HEK293T (cell line): ENCODE measurements around the gene SLC4A2.

Experiments used
- CTCF ChIA-PET: fragments of 350-600 bp; formaldehyde crosslinking; extraction: SDS; loops from one replicate; lab custom pipeline; 2021; ENCODE audit warnings: antibody characterized with exemption, inconsistent platforms; lab: Yijun Ruan, JAX
- POLR2A ChIA-PET: fragments of 350-600 bp; formaldehyde crosslinking; extraction: SDS; loops from one replicate; lab custom pipeline; 2020; ENCODE audit warnings: antibody characterized with exemption, inconsistent platforms; lab: Yijun Ruan, JAX
- DNase-seq: peaks from one replicate; pipeline ENCODE4 v3.0.0; 2012; ENCODE audit warnings: mixed read lengths; ENCODE audit errors: extremely low spot score
- ARNT ChIP-seq: fragments of 450-650 bp; IDR thresholded peaks from 2 replicates; pipeline ENCODE4 v1.6.1; 2017; ENCODE audit warnings: mild to moderate bottlenecking
- BHLHE40 ChIP-seq: fragments of 450-650 bp; IDR thresholded peaks from 2 replicates; pipeline ENCODE4 v1.6.1; 2016; ENCODE audit warnings: mild to moderate bottlenecking, moderate library complexity, borderline replicate concordance
- CTBP1 ChIP-seq: fragments of 450-650 bp; IDR thresholded peaks from 2 replicates; pipeline ENCODE4 v1.6.1; 2016; ENCODE audit warnings: borderline replicate concordance
- ELF4 ChIP-seq: fragments of 450-650 bp; IDR thresholded peaks from 2 replicates; pipeline ENCODE4 v1.6.1; 2017; ENCODE audit warnings: antibody characterized with exemption
- FOXA1 ChIP-seq: fragments of 450-650 bp; IDR thresholded peaks from 2 replicates; pipeline ENCODE4 v1.6.1; 2016; ENCODE audit warnings: mild to moderate bottlenecking
- FOXK2 ChIP-seq: fragments of 450-650 bp; IDR thresholded peaks from 2 replicates; pipeline ENCODE4 v1.6.1; 2016; ENCODE audit warnings: mild to moderate bottlenecking
- FOXM1 ChIP-seq: fragments of 450-650 bp; IDR thresholded peaks from 2 replicates; pipeline ENCODE4 v1.6.1; 2017; ENCODE audit warnings: mild to moderate bottlenecking, borderline replicate concordance
- HDGF ChIP-seq: fragments of 450-650 bp; IDR thresholded peaks from 2 replicates; pipeline ENCODE4 v1.6.1; 2017; ENCODE audit warnings: antibody characterized with exemption, borderline replicate concordance
- L3MBTL2 ChIP-seq: fragments of 450-650 bp; conservative IDR thresholded peaks from 2 replicates; pipeline ENCODE4 v1.6.1; 2016; ENCODE audit warnings: mild to moderate bottlenecking
- LEF1 ChIP-seq: fragments of 450-650 bp; IDR thresholded peaks from 2 replicates; pipeline ENCODE4 v1.6.1; 2017; ENCODE audit warnings: mild to moderate bottlenecking, borderline replicate concordance
- NFRKB ChIP-seq: fragments of 450-650 bp; IDR thresholded peaks from 2 replicates; pipeline ENCODE4 v1.6.1; 2016; ENCODE audit warnings: mild to moderate bottlenecking, moderate library complexity
- SP1 ChIP-seq: fragments of 450-650 bp; IDR thresholded peaks from 2 replicates; pipeline ENCODE4 v1.6.1; 2017
- SUZ12 ChIP-seq: fragments of 450-650 bp; IDR thresholded peaks from 2 replicates; pipeline ENCODE4 v1.6.1; 2016; ENCODE audit warnings: mild to moderate bottlenecking
- TARDBP ChIP-seq: fragments of 450-650 bp; IDR thresholded peaks from 2 replicates; pipeline ENCODE4 v1.6.1; 2016
- ZNF384 ChIP-seq: fragments of 450-650 bp; IDR thresholded peaks from 2 replicates; pipeline ENCODE4 v1.6.1; 2016
- TF ChIP-seq, protein P1 (sequence below): fragments of 450-650 bp; IDR thresholded peaks from 2 replicates; pipeline ENCODE4 v1.6.1; 2016

SLC4A2 gene

DNA sequence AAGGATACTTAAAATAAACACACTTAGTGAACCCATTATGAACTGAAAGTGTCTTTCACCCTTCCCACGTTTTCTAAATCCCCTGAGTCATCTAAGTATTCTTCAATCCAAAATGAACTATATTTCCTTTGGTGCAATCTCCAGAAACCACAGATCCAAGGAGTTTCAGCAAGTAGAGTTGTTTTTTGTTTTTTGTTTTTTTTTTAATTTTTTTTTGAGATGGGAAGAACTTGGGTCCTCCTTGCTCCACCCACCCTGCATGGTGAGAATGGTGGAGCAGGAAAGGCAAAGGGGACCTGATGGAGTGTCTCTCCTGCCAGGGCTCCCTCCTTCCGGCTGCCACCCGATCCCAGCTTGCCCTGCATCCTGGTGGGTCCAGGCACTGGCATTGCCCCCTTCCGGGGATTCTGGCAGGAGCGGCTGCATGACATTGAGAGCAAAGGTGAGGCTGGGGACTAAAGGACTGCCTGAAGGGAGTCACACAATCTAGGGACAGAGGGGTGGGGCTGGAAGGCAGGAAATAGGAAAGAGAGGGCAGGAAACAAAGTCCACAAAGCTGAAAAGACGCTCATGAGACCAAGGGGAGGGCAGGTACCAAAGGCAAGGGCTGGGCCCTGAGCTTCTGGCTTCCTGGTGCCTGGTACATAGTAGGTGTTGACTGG is 47.2 kb upstream of the SLC4A2 start:
- DNase-seq = no peak

DNA sequence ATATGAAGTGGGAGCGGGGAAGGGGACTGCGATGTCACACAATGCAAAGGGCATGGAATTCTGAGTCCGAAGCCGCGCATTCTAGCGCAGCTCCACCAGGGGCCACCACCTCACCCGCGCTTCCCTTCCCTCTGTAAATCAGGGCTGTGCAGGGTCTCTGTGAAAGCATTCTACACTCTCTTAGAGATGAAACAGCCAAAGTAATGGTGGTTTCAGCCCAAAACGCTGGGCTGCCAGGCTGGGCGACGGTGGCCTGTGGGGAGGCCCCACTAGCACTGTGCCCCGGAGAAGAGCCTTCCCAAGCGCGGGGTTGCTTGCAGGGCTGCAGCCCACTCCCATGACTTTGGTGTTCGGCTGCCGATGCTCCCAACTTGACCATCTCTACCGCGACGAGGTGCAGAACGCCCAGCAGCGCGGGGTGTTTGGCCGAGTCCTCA is 46.5 kb upstream of the SLC4A2 start:
- no peak for TF ChIP-seq FOXM1
- TF ChIP-seq LEF1 = no peak
- POLR2A ChIA-PET = interaction anchor here (1.9 kb wide), 1 partner anchor 15 kb away, joined by 9 read pairs; the partner anchor contains the start of gene ABCB8
- DNase-seq = peak; percentile 85
- CTCF ChIA-PET = interaction anchor here (0.7 to 1.3 kb wide), 4 partner anchors 9 to 115 kb away, joined by 3 to 9 read pairs (median 4); no protein-coding TSS in a partner anchor

More for the DNA sequence above, 47.2 kb upstream of the SLC4A2 start:
- POLR2A ChIA-PET = interaction anchor here (1.9 kb wide), 1 partner anchor 16 kb away, joined by 9 read pairs; the partner anchor contains the start of gene ABCB8
- CTCF ChIA-PET = interaction anchor here (0.7 to 1.3 kb wide), 5 partner anchors 8 to 114 kb away, joined by 3 to 9 read pairs (median 4); no protein-coding TSS in a partner anchor
- no peak for TF ChIP-seq HDGF
- TF ChIP-seq NFRKB = no peak
- TF ChIP-seq LEF1 = no peak
- TF ChIP-seq FOXA1 = no peak
- no peak for TF ChIP-seq SUZ12
- no peak for TF ChIP-seq ZNF384
- no peak for TF ChIP-seq SP1
- TF ChIP-seq ELF4 = no peak
- no peak for TF ChIP-seq ARNT
- TF ChIP-seq TARDBP = no peak
- no peak for TF ChIP-seq BHLHE40

DNA sequence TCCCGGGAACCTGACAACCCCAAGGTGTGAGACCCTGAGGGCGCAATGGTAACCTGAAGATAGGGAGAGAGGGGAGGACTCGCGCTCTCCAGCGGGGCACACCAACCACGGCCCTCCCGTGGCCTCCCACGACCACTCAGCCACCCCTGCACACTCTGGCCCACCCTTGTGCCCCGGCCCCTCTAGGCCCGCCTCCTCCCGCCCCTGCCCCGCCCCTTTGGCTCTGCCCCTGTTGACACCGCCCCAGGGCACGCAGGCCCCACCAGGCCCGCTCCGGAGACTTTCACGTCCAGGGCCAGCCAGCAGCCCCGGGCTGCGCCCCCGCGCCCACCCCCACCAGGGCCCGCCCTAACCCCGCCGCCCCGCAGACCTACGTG is 46.0 kb upstream of the SLC4A2 start:
- ChIA-PET POLR2A (interaction anchor here (1.9 kb wide), 1 partner anchor 15 kb away, joined by 9 read pairs; the partner anchor contains the start of gene ABCB8), CTCF (interaction anchor here (1.2 to 1.3 kb wide), 2 partner anchors 51 to 97 kb away, joined by 3 to 9 read pairs; no protein-coding TSS in a partner anchor)
- TF ChIP-seq SUZ12 (no peak), ARNT (no peak), BHLHE40 (no peak), NFRKB (no peak), LEF1 (no peak), TARDBP (no peak), FOXM1 (no peak), HDGF (no peak), CTBP1 (no peak), SP1 (no peak), ZNF384 (no peak), FOXA1 (no peak), L3MBTL2 (no peak), ELF4 (no peak), FOXK2 (no peak)
- TF ChIP-seq, protein P1, sequence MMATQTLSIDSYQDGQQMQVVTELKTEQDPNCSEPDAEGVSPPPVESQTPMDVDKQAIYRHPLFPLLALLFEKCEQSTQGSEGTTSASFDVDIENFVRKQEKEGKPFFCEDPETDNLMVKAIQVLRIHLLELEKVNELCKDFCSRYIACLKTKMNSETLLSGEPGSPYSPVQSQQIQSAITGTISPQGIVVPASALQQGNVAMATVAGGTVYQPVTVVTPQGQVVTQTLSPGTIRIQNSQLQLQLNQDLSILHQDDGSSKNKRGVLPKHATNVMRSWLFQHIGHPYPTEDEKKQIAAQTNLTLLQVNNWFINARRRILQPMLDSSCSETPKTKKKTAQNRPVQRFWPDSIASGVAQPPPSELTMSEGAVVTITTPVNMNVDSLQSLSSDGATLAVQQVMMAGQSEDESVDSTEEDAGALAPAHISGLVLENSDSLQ = no peak
- no peak for DNase-seq

DNA sequence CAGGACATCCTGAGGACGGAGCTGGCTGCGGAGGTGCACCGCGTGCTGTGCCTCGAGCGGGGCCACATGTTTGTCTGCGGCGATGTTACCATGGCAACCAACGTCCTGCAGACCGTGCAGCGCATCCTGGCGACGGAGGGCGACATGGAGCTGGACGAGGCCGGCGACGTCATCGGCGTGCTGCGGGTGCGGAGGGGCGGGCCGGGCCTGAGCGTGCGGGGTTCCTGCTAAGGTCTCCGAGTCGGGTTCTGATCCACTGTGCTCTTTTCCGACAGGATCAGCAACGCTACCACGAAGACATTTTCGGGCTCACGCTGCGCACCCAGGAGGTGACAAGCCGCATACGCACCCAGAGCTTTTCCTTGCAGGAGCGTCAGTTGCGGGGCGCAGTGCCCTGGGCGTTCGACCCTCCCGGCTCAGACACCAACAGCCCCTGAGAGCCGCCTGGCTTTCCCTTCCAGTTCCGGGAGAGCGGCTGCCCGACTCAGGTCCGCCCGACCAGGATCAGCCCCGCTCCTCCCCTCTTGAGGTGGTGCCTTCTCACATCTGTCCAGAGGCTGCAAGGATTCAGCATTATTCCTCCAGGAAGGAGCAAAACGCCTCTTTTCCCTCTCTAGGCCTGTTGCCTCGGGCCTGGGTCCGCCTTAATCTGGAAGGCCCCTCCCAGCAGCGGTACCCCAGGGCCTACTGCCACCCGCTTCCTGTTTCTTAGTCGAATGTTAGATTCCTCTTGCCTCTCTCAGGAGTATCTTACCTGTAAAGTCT is 45.5 kb upstream of the SLC4A2 start:
- DNase-seq = no peak
- no peak for TF ChIP-seq SP1
- TF ChIP-seq FOXA1 = no peak
- no peak for TF ChIP-seq HDGF
- TF ChIP-seq NFRKB = no peak
- no peak for TF ChIP-seq TARDBP
- TF ChIP-seq ZNF384 = no peak
- TF ChIP-seq CTBP1 = no peak
- no peak for TF ChIP-seq FOXM1
- TF ChIP-seq SUZ12 = no peak
- TF ChIP-seq, protein P1 = no peak
- TF ChIP-seq BHLHE40 = no peak
- TF ChIP-seq FOXK2 = no peak
- no peak for TF ChIP-seq ARNT
- ChIA-PET CTCF (interaction anchor here (1.2 kb wide), 1 partner anchor 51 kb away, joined by 3 read pairs; no protein-coding TSS in a partner anchor), POLR2A (interaction anchor here (1.9 kb wide), 1 partner anchor 14 kb away, joined by 9 read pairs; the partner anchor contains the start of gene ABCB8)

DNA sequence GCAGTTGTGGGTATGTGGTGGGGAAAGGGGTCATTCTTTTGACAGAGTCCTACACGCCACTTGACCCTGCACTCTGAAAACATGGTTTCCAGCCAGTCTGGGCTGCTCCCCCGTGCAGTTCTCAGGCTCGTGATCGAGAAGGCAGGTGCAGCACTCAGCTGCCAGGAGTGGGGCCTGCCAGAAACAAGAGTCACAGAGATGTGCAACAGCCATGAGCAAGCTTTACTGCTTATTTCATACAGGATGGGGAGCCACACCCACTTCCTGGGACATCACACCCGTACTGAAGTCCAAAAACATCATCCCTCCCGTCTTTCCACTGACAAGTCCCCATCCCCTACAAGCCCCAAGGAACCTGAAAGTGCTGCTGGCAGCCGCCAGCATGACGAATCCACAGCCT is 44.4 kb upstream of the SLC4A2 start:
- DNase-seq = no peak
- no peak for TF ChIP-seq ARNT
- TF ChIP-seq FOXM1 = no peak
- no peak for TF ChIP-seq SP1
- CTCF ChIA-PET = interaction anchor here (0.6 kb wide), 1 partner anchor 52 kb away, joined by 3 read pairs; no protein-coding TSS in a partner anchor
- POLR2A ChIA-PET = no interaction called here

DNA sequence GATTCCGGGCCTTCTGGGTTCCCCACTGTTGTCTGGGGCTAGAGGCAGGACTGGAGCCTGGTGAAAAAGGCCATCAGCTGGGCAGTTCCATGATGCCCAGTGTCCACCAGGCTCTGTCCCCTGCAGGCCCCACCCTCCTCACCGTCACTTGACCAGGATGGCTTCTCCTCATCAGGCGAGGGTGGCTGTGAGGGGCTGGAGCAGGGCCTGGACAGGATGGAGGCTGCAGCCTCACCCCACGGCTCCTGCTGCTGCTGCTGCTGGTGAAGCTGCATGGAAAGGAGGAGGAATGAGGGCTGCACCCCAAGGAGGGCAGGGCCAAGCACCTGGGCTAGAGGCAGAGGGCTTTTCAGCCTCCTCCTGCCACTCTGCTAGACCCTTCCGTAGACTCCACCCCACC is 43.4 kb upstream of the SLC4A2 start:
- no peak for TF ChIP-seq HDGF
- CTCF ChIA-PET = interaction anchor here (0.5 to 3.9 kb wide), 3 partner anchors 8 to 95 kb away, joined by 3 to 40 read pairs (median 40); partner anchors contain the start of gene ABCB8
- POLR2A ChIA-PET = interaction anchor here (1.0 kb wide), 1 partner anchor 43 kb away, joined by 3 read pairs; the partner anchor contains the start of gene SLC4A2

More for the DNA sequence above, 43.4 kb upstream of the SLC4A2 start:
- DNase-seq = no peak
